Activated CD4-positive, alpha-beta T cell treated with anti-CD3 and anti-CD28 coated beads for 1 hour (primary cell): ENCODE results near the gene ABI3BP.

ENCODE experiments used
- DNase-seq: peaks from one replicate; pipeline ENCODE4 v3.0.0-alpha.2; 2020

ABI3BP gene

DNA sequence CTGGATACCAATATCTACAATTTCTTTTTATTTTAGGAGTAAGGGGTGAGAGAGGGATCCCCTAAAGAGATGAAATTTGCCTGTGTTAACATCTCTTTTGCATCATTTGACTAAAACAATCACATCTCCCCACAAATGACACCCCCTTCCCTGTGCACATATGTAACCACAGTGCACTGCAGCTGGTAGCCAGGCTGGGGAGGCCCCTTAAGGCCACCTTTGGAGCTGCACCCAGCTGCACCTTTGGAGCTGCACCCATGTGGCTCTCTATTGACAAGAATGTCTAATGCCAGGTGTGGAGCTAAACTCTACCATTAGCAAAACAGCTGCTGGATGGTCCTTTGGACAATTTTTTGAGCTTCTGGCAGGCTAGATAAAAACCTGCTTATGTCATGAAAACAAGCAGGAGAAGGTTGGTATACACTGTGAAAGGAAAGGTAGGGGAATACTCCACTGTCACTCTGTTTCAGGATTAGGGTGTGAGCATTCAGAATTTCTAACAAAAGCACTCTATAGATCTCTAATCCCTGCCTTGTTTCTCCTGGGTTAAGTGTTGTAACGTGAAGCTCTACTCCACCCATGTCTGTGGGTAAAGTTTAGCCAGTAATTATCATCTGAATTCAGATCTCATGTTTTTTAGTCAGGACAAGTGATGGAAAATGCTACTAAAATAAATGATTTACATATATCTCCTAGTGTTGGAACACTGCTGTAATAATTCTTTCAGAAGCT is 231.8 kb downstream of the ABI3BP start:
- DNase-seq: no peak

DNA sequence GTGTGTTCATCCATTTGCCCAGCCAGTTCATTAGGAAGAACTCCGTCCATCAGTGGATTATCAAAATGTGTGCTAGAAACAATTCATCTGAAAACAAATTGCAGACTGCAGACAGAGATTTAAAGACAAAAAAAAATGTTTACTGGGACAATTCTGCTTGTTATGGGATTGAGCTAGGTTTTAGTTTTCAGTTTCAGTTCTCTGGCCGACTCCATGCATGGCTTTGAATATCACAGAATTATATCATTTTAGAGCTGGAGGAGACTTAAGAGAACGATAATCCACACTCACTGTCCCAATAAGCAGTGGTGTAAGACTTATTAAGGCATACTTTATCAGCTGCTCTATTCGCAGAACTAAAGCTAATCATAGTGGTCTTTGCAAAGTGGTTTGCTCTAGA is 232.8 kb downstream of the ABI3BP start:
- no peak for DNase-seq

- DNase-seq: no peak
Measured at GRCh38 chr3:100759950-100760349, 233.3 kb downstream of the ABI3BP start.

DNA sequence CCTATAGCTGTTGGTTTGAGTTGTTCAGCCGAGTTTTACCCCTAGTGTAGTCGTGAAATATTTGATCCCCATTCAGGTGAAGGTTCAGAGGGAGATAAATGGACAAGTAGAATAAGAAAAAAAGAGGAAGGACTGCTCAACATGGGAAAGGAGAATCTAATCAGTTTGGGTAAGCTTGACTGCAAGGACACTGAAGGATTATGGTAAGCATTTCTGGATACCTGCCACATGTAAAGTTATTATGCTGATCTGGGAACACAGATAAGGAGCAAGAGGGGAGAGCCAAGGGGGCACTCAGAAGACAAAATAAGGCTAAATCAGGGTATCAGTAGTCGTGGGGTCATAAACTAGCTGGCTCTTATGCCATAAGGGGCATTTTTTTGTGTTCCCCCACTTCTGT is 234.1 kb downstream of the ABI3BP start:
- DNase-seq: no peak

DNA sequence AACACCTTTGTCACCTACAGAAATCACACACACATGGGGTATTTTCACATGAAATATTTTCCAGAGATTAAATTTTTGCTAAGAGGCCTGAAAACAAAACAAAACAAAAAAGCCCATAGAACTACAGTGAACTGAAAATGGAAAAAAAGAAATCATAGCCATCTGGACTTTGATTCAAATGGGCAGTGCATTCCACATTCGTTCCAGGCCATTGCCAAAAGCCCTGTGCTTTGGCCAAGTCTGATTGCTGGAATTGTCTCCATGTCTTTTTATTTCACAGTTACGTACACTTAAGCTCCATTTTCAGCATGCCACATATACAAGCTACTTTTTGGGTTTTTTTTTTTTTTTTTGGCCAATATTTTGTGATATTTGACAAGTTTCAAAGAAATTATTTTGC is 236.8 kb downstream of the ABI3BP start:
- DNase-seq: no peak

DNA sequence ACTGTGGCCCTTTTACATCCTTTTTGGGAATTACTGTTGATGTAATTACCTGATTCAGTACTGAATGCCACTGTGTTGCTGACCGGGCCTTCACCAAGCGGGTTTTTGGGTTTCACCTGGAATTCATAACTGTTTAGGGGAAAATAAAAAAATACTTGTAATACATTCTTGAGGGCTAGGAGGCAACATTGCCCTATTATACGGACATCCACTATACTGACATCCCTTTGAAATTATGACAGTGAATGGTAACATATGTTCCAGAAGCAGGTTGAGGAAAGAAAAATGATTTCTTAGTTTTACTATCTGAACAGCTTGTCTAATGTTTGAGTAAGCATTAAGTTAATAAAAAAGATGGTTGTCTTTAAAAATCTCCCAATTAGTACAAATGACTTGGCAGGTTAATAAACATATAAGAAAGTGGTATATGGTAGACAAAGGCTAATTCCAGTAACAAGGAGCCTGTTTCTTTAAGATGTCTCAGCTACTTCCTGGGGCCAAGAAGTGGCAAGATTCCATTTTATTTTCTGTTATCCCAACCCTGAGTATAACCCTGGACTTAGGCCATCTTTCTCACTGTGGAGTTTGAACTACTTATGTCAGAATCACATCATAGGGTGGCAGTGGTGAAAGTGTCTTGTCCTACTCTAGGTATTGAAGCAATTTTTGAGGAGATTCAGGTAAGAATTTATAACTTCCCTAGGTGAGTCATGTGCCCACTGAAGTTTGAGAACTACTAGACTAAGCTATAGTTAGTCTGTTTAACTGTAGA is 238.5 kb downstream of the ABI3BP start:
- no peak for DNase-seq

GRCh38 chr3:100753846-100754245 is 239.4 kb downstream of the ABI3BP start:
- DNase-seq: no peak

- DNase-seq: no peak
Measured at GRCh38 chr3:100748967-100749366, 244.3 kb downstream of the ABI3BP start.

DNA sequence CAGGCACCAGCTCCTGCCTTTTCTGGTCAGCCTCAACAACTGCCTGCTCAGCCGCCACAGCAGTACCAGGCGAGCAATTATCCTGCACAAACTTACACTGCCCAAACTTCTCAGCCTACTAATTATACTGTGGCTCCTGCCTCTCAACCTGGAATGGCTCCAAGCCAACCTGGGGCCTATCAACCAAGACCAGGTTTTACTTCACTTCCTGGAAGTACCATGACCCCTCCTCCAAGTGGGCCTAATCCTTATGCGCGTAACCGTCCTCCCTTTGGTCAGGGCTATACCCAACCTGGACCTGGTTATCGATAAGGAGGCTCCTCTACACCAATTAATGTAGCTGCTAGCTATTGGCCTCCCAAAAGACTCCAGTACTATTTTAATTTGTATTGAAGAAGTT is 245.0 kb downstream of the ABI3BP start:
- DNase-seq: no peak

DNA sequence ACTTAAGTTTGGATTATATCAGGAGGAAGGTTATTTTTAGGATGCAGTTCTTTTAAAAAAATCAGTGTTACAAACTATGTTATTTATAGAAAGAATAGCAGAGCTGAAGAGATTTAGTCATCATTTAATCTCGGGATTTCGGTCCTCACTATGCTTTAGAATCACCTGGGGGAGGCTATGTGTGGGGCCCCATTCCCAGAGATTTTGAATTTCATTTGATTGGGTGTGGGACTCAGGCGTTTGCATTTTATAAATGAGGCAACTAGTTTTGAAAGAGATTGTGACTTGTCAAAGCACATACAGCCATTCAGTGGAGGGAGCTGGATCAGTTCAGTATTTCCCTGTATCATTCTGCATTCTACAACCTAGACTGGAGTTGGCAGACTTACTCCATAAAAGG is 247.1 kb downstream of the ABI3BP start:
- no peak for DNase-seq

DNA sequence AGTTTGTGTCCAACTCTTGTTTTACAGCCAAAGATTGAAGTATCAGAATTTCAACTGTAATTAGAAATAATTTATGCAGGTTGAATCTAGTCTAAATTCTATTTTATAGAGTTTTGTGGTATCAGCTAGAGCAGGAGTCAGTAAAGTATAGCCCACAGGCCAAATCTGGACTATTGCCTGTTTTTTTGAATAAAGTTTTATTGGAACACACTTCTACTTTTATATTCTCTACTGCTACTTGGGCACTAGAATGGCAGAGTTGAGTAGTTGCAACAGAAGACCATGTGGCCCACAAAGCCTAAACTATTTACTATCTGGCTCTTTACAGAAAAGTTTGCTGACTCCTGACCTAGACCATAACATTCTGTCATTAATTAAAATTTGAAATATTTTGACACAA is 247.6 kb downstream of the ABI3BP start:
- no peak for DNase-seq

GRCh38 chr3:100744671-100745070 is 248.6 kb downstream of the ABI3BP start:
- DNase-seq: no peak

DNA sequence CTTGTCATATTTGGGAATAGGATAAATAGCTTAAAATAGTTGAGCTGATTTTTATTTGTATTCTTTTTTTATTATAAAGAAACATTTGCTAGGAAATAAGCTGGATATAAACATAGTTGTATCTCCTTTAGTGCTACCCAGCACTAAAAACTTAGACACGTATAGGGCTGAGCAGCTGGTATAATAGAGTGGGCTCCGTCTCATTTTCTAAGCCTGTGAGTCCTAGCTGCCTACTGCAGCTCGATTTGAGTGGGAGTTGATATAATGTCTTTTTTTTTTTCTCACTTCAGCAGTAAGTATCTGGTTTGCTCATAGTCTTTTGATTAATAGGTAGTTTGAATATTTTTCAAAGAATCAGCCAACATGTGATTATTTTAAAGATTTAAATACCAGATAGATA is 249.7 kb downstream of the ABI3BP start:
- no peak for DNase-seq

DNA sequence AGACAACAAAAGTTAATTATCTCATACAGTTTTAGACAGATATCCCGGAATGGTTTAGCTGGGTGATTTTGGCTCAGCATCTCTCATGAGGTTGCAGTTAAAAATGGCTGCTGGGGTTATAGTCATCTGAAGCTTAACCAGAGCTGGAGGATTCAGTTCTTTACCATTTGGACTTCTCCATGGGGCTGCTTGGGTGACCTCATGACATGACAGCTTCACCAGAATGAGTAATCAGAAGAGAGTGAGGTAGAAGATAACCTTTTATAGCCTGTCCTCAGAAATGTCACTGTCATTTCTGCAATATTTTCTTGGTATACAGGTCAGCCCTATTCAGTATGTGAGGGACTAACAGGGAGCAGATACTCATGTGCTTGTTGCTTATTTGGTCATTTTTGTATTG is 253.0 kb downstream of the ABI3BP start:
- no peak for DNase-seq

DNA sequence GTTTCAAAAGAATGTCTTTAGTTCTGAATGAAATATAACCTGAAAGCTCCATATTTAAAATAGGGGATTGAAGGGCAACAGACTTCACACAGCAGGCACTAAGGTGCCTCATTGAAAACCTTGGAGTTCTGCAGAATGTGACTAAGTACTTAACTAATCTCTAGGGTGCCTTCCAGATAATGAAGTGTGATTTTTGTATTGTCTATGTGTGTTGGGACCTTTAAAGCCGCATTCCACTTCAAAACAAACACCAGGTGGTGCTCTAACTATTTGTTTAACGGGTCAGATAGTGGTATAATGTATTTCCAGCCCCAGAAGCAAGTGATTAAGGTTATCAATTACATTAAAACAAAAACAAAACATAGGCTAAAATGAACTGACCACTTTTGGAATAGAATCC is 255.9 kb downstream of the ABI3BP start:
- DNase-seq: no peak

DNA sequence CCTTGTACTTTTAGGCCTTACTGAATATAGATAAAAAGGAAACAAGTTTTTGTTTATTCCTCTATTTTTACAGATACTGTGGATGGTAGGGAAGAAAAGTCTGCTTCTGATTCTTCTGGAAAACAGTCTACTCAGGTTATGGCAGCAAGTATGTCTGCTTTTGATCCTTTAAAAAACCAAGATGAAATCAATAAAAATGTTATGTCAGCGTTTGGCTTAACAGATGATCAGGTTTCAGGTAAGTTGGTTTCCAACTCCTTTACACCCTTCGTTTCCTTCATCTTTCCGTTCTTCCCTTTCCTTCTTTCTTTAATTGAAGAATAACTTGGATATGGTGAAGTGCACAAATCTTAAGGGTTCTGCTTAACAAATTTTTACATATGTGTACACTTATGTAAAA is 260.8 kb downstream of the ABI3BP start:
- no peak for DNase-seq

DNA sequence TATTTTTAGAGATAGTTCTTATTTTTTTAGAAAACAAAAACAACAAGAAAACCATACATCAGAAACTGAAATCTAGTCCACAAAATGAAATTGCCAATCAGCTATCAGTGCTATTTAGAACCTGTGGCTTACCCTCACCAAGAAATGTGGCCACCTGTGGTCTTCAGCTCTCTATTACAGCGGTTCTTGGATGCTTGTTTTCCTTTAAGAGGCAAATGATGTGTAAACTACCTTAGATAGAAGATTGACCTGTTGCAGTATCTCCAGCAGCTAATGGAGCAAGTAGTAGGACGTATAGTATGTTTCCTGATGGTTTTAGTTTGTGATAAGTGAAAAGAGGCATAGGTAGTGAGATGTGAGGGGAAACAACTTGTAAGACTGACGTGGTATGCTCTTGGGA is 262.7 kb downstream of the ABI3BP start:
- DNase-seq: no peak

DNA sequence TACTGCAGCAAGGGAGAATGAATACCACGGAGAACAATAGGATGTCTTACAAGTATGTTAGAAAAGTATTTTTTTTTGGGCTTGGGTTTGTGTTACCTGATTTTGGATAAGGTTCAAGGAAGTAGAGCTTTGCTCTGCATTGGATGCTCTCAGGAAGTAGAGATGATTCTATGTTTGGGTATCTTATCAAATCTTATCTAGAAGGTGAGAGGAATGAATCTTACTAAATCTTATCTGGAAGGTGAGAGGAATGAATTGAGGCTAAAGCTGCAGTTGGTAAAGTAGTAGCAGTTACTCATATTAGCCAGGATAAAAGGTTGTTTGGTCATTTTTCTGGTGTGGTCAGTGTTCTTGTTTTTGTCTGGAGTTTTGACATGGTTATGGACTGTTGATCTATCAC is 266.5 kb downstream of the ABI3BP start:
- no peak for DNase-seq

GRCh38 chr3:100725935-100726513 is 267.2 kb downstream of the ABI3BP start:
- no peak for DNase-seq

GRCh38 chr3:100720426-100720825 is 272.8 kb downstream of the ABI3BP start:
- DNase-seq: no peak

GRCh38 chr3:100719136-100719535 is 274.1 kb downstream of the ABI3BP start:
- no peak for DNase-seq

GRCh38 chr3:100717637-100718487 is 275.4 kb downstream of the ABI3BP start:
- no peak for DNase-seq

DNA sequence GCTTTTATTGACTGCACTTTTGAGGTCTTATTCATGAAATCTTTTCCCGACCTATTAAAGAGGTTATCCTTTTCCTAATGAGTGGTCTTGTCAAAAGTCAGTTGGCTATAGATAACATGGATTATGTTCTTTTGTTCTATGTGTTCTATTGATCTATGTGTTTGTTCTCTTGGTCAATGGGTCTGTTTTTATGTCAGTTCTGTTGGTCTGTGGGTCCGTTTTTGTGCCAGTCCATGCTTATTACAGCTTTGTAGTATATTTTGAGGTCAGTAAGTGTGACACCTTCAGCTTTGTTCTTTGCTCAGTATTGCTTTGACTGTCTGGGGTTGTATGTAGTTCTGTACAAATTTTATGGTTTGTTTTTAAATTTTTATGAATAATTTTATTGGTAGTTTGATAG is 276.2 kb downstream of the ABI3BP start:
- no peak for DNase-seq
